ENCODE data around the gene ATP8A2. TPM values are rescaled to one million over a fixed set of nuclear protein-coding genes. Genes with fewer than 3 reads are reported as not detected.

ATP8A2 gene
- total and polyA plus RNA-seq, 2 of the 8 experiments (the other 6 are each of a cell fraction or from before 2014, with no cell fraction given) = 2.4 to 8.3 TPM

- H3K79me1 ChIP-seq (ENCODE audit: low read depth, low read length) = no peaks in the 10 kb centered on the region
- no peak overlapping the region for H3K18ac ChIP-seq (ENCODE audit: extremely low read depth, low read length)
- no peak overlapping the region for H2AFZ ChIP-seq (ENCODE audit: low read length)
- H3K4me3 ChIP-seq (ENCODE audit: extremely low read depth in 1 of 4, insufficient read depth in 2 of 4, low read depth in 3 of 4, low read length in 4 of 4) = no peak overlapping the region
- 89% methylated on average over 9 of the region's 9 CpGs; no CpG with 5 or more reads in 1 of the 2 experiments for WGBS, 2 experiments (ENCODE audit: extremely low coverage in 1 of 2, insufficient coverage in 1 of 2, insufficient read length in 1 of 2, insufficient replicate concordance in 2 of 2, low coverage in 1 of 2, low lambda C conversion rate in 2 of 2, missing lambda C conversion rate in 1 of 2)
- no peak overlapping the region for H4K91ac ChIP-seq (replicated peaks; ENCODE audit: insufficient read length, low read length)
- ChIA-PET CTCF (ENCODE audit: partially characterized antibody) (interaction anchor here (0.6 to 1.1 kb wide), 4 partner anchors 14 to 824 kb away, joined by 3 to 5 read pairs (median 4); no protein-coding TSS in a partner anchor), POLR2A (ENCODE audit: partially characterized antibody) (interaction anchor here (0.9 to 1.1 kb wide), 2 partner anchors 33 to 774 kb away, joined by 3 read pairs; no protein-coding TSS in a partner anchor)
- H2BK12ac ChIP-seq (ENCODE audit: low read depth, low read length) = no peak overlapping the region
- H3K79me2 ChIP-seq (ENCODE audit: control insufficient read depth in 1 of 2, insufficient read depth in 2 of 2, low read length in 2 of 2) = no peaks in the 10 kb centered on the region
- H2BK20ac ChIP-seq (ENCODE audit: low read length) = no peak overlapping the region
- FAIRE-seq = no peak
- H3K23me2 ChIP-seq (ENCODE audit: low read depth, low read length) = no peaks in the 10 kb centered on the region
- H3K27me3 ChIP-seq (replicated peaks in 1 of 4; ENCODE audit: control insufficient read depth in 3 of 4, extremely low read depth in 1 of 4, insufficient read depth in 3 of 4, low read length in 3 of 4) = peaks cover 0 to 1% (median 0%) of the 10 kb centered on the region in 4 experiments; a peak in 4 of 7 replicates
- no peak overlapping the region for H3K4me2 ChIP-seq (ENCODE audit: insufficient read depth in 1 of 2, low read depth in 2 of 2, low read length in 2 of 2)
- H4K8ac ChIP-seq (ENCODE audit: extremely low read depth, insufficient read depth, low read length) = no peak overlapping the region
- H3K36me3 ChIP-seq (ENCODE audit: control insufficient read depth in 2 of 4, insufficient read depth in 4 of 4, low read length in 3 of 4) = no peaks in the 10 kb centered on the region
- H3K23ac ChIP-seq (ENCODE audit: insufficient read length) = no peak overlapping the region
- no peak overlapping the region for H2AK5ac ChIP-seq (ENCODE audit: low read depth, low read length)
- no peak for DNase-seq (ENCODE audit: low read depth in 1 of 2, low spot score in 2 of 2)
- no peak overlapping the region for H3K4ac ChIP-seq (replicated peaks; ENCODE audit: insufficient read length, low read depth, low read length)
- H2BK120ac ChIP-seq (replicated peaks; ENCODE audit: low read depth, low read length) = no peak overlapping the region
- no peak overlapping the region for H3K27ac ChIP-seq (ENCODE audit: low read depth, low read length)
- no peak overlapping the region for H4K5ac ChIP-seq (ENCODE audit: insufficient read length, low read depth, low read length)
- no peak overlapping the region for H3K9ac ChIP-seq (replicated peaks in 1 of 4; ENCODE audit: extremely low read depth in 1 of 4, low read depth in 3 of 4, low read length in 3 of 4)
- H4K20me1 ChIP-seq (replicated peaks in 1 of 2; ENCODE audit: control insufficient read depth in 1 of 2, insufficient read depth in 2 of 2, low read length in 2 of 2) = no peaks in the 10 kb centered on the region
- no peak overlapping the region for H2BK15ac ChIP-seq (ENCODE audit: low read length)
- no peak overlapping the region for H2BK5ac ChIP-seq (ENCODE audit: low read depth, low read length)
- H3K4me1 ChIP-seq (replicated peaks in 1 of 4; ENCODE audit: control insufficient read depth in 3 of 4, insufficient read depth in 4 of 4, low read length in 3 of 4) = peaks cover 0 to 4% (median 3%) of the 10 kb centered on the region in 4 experiments; a peak in 4 of 7 replicates
- no peak overlapping the region for H3K56ac ChIP-seq (replicated peaks; ENCODE audit: insufficient read length, low read depth, low read length)
- H3K14ac ChIP-seq (ENCODE audit: insufficient read length) = no peak overlapping the region
- no peaks in the 10 kb centered on the region for H3K9me3 ChIP-seq (ENCODE audit: insufficient read depth in 2 of 2, low read depth in 1 of 2, low read length in 1 of 2)
- TF ChIP-seq BRCA1 (IDR thresholded peaks at IDR 0.05; ENCODE audit: low read depth, low read length) (no peak), RBBP5 (IDR thresholded peaks at IDR 0.05; ENCODE audit: borderline replicate concordance, low read depth, low read length) (no peak), TEAD4 (IDR thresholded peaks at IDR 0.05; ENCODE audit: low read depth, low read length) (no peak), KDM1A (IDR thresholded peaks at IDR 0.05; ENCODE audit: borderline replicate concordance, low read length) (no peak), MAFK (IDR thresholded peaks at IDR 0.05; ENCODE audit: low read depth, low read length) (no peak)
- TF ChIP-seq, protein P1, sequence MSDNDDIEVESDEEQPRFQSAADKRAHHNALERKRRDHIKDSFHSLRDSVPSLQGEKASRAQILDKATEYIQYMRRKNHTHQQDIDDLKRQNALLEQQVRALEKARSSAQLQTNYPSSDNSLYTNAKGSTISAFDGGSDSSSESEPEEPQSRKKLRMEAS (IDR thresholded peaks at IDR 0.05) = no peak
These were observed 645.6 kb downstream of the ATP8A2 start for GRCh38 chr13:26017196-26017921.

All from H1 (cell line).